Measurements from ENCODE around the gene MEIOB.

MEIOB gene

DNA sequence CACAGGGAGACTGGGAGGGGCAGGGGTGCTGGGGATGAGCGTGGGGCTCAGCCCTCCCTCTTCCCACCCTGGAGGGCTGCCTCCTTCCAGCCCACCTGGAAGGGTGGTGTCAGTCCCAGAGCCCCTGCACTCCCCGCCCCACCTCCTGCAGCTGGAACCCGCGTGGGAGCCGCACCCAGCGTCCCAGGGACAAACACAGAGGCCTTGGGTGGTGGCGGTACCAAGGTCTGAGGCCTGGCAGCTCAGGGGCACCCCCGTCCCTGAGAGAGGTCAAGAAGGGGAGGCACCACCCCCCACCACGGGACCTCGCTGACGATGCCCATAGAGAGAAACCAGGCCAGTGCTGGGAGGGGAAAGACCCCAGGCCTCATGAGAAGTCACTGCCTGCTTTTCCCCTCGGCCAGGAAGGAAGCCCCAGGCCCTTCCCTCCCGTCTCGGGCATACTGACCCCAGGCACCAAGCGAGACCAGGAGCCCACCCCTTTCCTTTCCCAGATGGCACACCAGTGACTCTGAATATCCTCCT is 42.2 kb upstream of the MEIOB start:
- TF ChIP-seq POLR2AphosphoS5 (IDR thresholded peaks at IDR 0.05; ENCODE audit: low read depth, low read length) (no peak), SIN3A (IDR thresholded peaks at IDR 0.05; ENCODE audit: borderline replicate concordance, insufficient read depth, low read length) (no peak), TAF1 (IDR thresholded peaks at IDR 0.05; ENCODE audit: borderline replicate concordance, insufficient read depth, low read length) (no peak), REST (IDR thresholded peaks at IDR 0.05; ENCODE audit: insufficient read depth in 1 of 2, low read depth in 2 of 2, low read length in 2 of 2) (no peak), FOXP2 (optimal IDR thresholded peaks at IDR 0.05; ENCODE audit: borderline replicate concordance, extremely low read depth, extremely low read length, insufficient read depth) (no peak)

DNA sequence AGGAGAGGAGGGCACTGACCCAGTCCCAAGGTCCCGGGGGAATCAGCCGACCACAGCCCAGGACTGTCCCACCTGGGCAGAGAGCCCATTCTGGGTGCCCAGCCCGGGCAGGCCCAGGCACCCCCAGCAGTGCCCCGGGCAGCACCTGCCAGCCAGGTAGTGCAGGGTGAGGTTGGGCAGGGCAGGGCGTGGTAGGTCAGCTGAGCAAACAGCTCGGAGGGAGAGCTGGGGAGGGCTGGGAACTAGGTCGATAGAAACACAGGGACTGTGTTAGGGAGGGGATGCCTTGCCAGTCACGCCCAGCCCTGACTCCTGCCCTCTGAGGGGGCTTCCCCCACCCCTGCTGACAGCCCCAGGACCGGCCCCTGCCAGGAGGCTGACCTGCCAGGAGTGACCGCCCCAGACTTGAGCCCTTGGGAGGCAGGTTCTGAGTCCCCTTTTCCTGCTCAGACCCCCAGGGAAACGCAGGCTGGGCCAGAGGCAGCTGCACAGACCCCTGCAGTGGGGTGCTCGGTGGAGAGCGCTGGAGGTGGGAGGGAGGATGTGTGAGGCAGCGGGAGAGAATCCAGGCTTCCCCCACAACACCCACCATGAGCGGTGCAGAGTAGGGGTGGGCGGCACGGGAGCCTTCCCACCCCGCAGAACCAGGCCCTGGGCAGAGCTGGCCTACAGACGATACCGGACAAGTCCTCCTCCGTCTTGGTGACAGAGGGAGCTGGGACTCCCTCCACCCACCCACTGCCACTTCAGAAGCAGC is 41.5 kb upstream of the MEIOB start:
- no peak for TF ChIP-seq REST (IDR thresholded peaks at IDR 0.05; ENCODE audit: insufficient read depth in 1 of 2, low read depth in 2 of 2, low read length in 2 of 2)

GRCh38 chr16:1912215-1912543 is 40.2 kb upstream of the MEIOB start:
- TF ChIP-seq POLR2AphosphoS5 (IDR thresholded peaks at IDR 0.05; ENCODE audit: low read depth, low read length), result no peak
- no peak for TF ChIP-seq TAF1 (IDR thresholded peaks at IDR 0.05; ENCODE audit: borderline replicate concordance, insufficient read depth, low read length)
- TF ChIP-seq REST (IDR thresholded peaks at IDR 0.05; ENCODE audit: insufficient read depth in 1 of 2, low read depth in 2 of 2, low read length in 2 of 2), result no peak
- no peak for TF ChIP-seq FOXP2 (optimal IDR thresholded peaks at IDR 0.05; ENCODE audit: borderline replicate concordance, extremely low read depth, extremely low read length, insufficient read depth)
- TF ChIP-seq SIN3A (IDR thresholded peaks at IDR 0.05; ENCODE audit: borderline replicate concordance, insufficient read depth, low read length), result no peak

GRCh38 chr16:1911467-1912214 is 39.7 kb upstream of the MEIOB start:
- TF ChIP-seq POLR2AphosphoS5 (IDR thresholded peaks at IDR 0.05; ENCODE audit: low read depth, low read length), result no peak
- no peak for TF ChIP-seq REST (IDR thresholded peaks at IDR 0.05; ENCODE audit: insufficient read depth in 1 of 2, low read depth in 2 of 2, low read length in 2 of 2)
- TF ChIP-seq SIN3A (IDR thresholded peaks at IDR 0.05; ENCODE audit: borderline replicate concordance, insufficient read depth, low read length), result no peak
- TF ChIP-seq TAF1 (IDR thresholded peaks at IDR 0.05; ENCODE audit: borderline replicate concordance, insufficient read depth, low read length), result no peak
- TF ChIP-seq FOXP2 (optimal IDR thresholded peaks at IDR 0.05; ENCODE audit: borderline replicate concordance, extremely low read depth, extremely low read length, insufficient read depth), result no peak
